HepG2 (cell line): ENCODE results near the gene SFXN2. TPM values are rescaled to one million over a fixed set of nuclear protein-coding genes. Genes with fewer than 3 reads are reported as not detected.

Experiments used
- ATAC-seq: fragments of 200-7000 bp; cut with Tn5 transposase; 3 replicates; pipeline ENCODE4 v1.9.1; 2020; ENCODE audit warnings: mild to moderate bottlenecking, moderate library complexity
- BruUV-seq: library from RNA; stranded (reverse); fragments of 400-500 nt; replicated peaks from 2 replicates; lab custom pipeline; 2021; lab: Mats Ljungman, UMichigan
- CTCF ChIA-PET: fragments of 300-600 bp; formaldehyde crosslinking; extraction: SDS; loops from one replicate; lab custom pipeline; 2021; ENCODE audit warnings: low total read pairs, inconsistent platforms, low intra/inter-chr PET ratio; lab: Yijun Ruan, JAX
- POLR2A ChIA-PET: fragments of 350-600 bp; sonication (Branson Sonifier 250); formaldehyde crosslinking; loops from one replicate; lab custom pipeline; 2020; ENCODE audit warnings: antibody characterized with exemption, inconsistent platforms; lab: Yijun Ruan, JAX
- DNase-seq: peaks from one replicate; pipeline ENCODE4 v3.0.0-alpha.2; 2015; ENCODE audit warnings: low spot score
- FAIRE-seq: peaks from 3 replicates; lab custom pipeline; 2011; peaks lifted over from hg19 to GRCh38; lab: Jason Lieb, UNC
- H2AFZ ChIP-seq: one replicate; pipeline ENCODE4 v1.6.1; 2011; ENCODE audit warnings: low read length, inconsistent platforms
- H3K27ac ChIP-seq: fragments of 300-600 bp; 3 replicates; pipeline ENCODE4 v1.8.0; 2011; ENCODE audit warnings: mixed run types, mild to moderate bottlenecking, mixed read lengths, low read length, inconsistent platforms; ENCODE audit not compliant: insufficient read depth; ENCODE audit errors: extremely low read length
- H3K27me3 ChIP-seq, 2 experiments: fragments of 200-600 bp in 1 of 2; 2 replicates in 1 of 2; 3 replicates in 1 of 2; pipeline versions ENCODE4 v1.6.0 to v1.8.0; 2011; ENCODE audit warnings: low read length in 2 of 2, mild to moderate bottlenecking in 2 of 2, moderate library complexity in 2 of 2, inconsistent platforms in 1 of 2; ENCODE audit not compliant: insufficient read depth in 2 of 2, control insufficient read depth in 1 of 2
- H3K36me3 ChIP-seq, 2 experiments: fragments of 200-600 bp in 1 of 2; replicated peaks in 1 of 2; 2 replicates in 1 of 2; 3 replicates in 1 of 2; pipeline versions ENCODE4 v1.5.1 to v1.8.0; 2011; ENCODE audit warnings: low read length in 2 of 2, inconsistent platforms in 1 of 2; ENCODE audit not compliant: insufficient read depth in 2 of 2, control insufficient read depth in 1 of 2
- H3K4me1 ChIP-seq: 2 replicates; pipeline ENCODE4 v1.5.1; 2012; ENCODE audit warnings: low read length, inconsistent platforms; ENCODE audit not compliant: insufficient read depth
- H3K4me2 ChIP-seq: 2 replicates; pipeline ENCODE4 v1.6.0; 2011; ENCODE audit warnings: low read depth, low read length, inconsistent platforms
- H3K4me3 ChIP-seq, 3 experiments: fragments of 200-600 bp in 1 of 3; sonication (generic), shearing (Covaris generic) in 1 of 3; replicated peaks in 1 of 3; 2 replicates each; pipeline ENCODE4 v1.5.1; 2011 to 2016; ENCODE audit warnings: low read length in 3 of 3, inconsistent platforms in 2 of 3, low read depth in 2 of 3, mild to moderate bottlenecking in 2 of 3, control low read depth in 1 of 3, mixed read lengths in 1 of 3; ENCODE audit not compliant: insufficient read depth in 1 of 3
- H3K79me2 ChIP-seq: one replicate; pipeline ENCODE4 v1.6.1; 2011; ENCODE audit warnings: low read length, inconsistent platforms; ENCODE audit not compliant: insufficient read depth
- H3K9ac ChIP-seq: 2 replicates; pipeline ENCODE4 v1.6.0; 2011; ENCODE audit warnings: mild to moderate bottlenecking, low read depth, low read length, inconsistent platforms; ENCODE audit not compliant: insufficient read depth
- H3K9me3 ChIP-seq: 2 replicates; pipeline ENCODE4 v1.5.1; 2012; ENCODE audit warnings: mild to moderate bottlenecking, low read length
- H4K20me1 ChIP-seq: 2 replicates; pipeline ENCODE4 v1.6.0; 2011; ENCODE audit warnings: inconsistent platforms, mild to moderate bottlenecking, low read length, moderate library complexity; ENCODE audit not compliant: insufficient read depth
- ELF3 ChIP-seq: IDR thresholded peaks from 2 replicates; pipeline ENCODE4 v1.6.1; 2016; ENCODE audit warnings: missing genetic modification reagents, missing compliant biosample characterization
- KDM6A ChIP-seq: IDR thresholded peaks from 2 replicates; pipeline ENCODE4 v1.6.1; 2016; ENCODE audit warnings: low read depth
- MAZ ChIP-seq, 2 experiments: sonication (generic) in 1 of 2; formaldehyde crosslinking in 1 of 2; IDR thresholded peaks; 2 replicates each; pipeline versions ENCODE4 v1.5.0 to v1.6.1; 2012 to 2020; ENCODE audit warnings: low read depth in 2 of 2, mild to moderate bottlenecking in 2 of 2, borderline replicate concordance in 1 of 2, improper control_type of control experiment in 1 of 2, low read length in 1 of 2, missing genetic modification reagents in 1 of 2, moderate library complexity in 1 of 2
- MIER2 ChIP-seq: IDR thresholded peaks from 2 replicates; pipeline ENCODE4 v1.6.1; 2016; ENCODE audit warnings: missing biosample characterization, missing genetic modification reagents
- PAWR ChIP-seq: sonication (generic); formaldehyde crosslinking; IDR thresholded peaks from 2 replicates; pipeline ENCODE4 v1.4.0; 2020; ENCODE audit warnings: missing genetic modification reagents, mild to moderate bottlenecking, borderline replicate concordance
- TBL1XR1 ChIP-seq: fragments of 150-350 bp; IDR thresholded peaks from 2 replicates; pipeline ENCODE4 v1.6.1; 2014; ENCODE audit warnings: borderline replicate concordance, low read length; ENCODE audit not compliant: partially characterized antibody
- ZMYM4 ChIP-seq: sonication (generic); formaldehyde crosslinking; IDR thresholded peaks from 2 replicates; pipeline ENCODE4 v1.8.1; 2023; ENCODE audit warnings: mild to moderate bottlenecking, missing genetic modification reagents
- ZNF33B ChIP-seq: sonication (generic); formaldehyde crosslinking; IDR thresholded peaks from 2 replicates; pipeline ENCODE4 v1.5.1; 2020; ENCODE audit warnings: mild to moderate bottlenecking, missing genetic modification reagents
- ZNF713 ChIP-seq: sonication (generic); formaldehyde crosslinking; IDR thresholded peaks from 2 replicates; pipeline ENCODE4 v1.4.0; 2020; ENCODE audit warnings: mild to moderate bottlenecking, missing genetic modification reagents
- ZNF772 ChIP-seq: sonication (generic); formaldehyde crosslinking; IDR thresholded peaks from 2 replicates; pipeline ENCODE4 v1.5.0; 2020; ENCODE audit warnings: mild to moderate bottlenecking, missing genetic modification reagents
- ZSCAN30 ChIP-seq: sonication (generic); formaldehyde crosslinking; IDR thresholded peaks from 2 replicates; pipeline ENCODE4 v1.5.0; 2020; ENCODE audit warnings: mild to moderate bottlenecking, missing genetic modification reagents
- WGBS: methylation state at CpG from one replicate; pipeline ENCODE4 v1.1.6; 2017; ENCODE audit warnings: low lambda C conversion rate; 5-methylcytosine and 5-hydroxymethylcytosine counted together
- in situ Hi-C: cut with HindIII; loops from 2 replicates; pipeline ENCODE4 v1.10.0; 2017; ENCODE audit warnings: low pct_unique_long_range_greater_than_20kb; ENCODE audit not compliant: extremely low pct_ligation_motif_present
- intact Hi-C: fragments of 100-400 bp; cut with micrococcal nuclease; formaldehyde crosslinking; loops from one replicate; pipeline ENCODE4 v1.10.0; 2022; ENCODE audit not compliant: unreplicated experiment
- polyA plus RNA-seq, 8 experiments: library from polyadenylated mRNA; depleted of rRNA in 3 of 8; stranded (reverse) in 7 of 8; unstranded in 1 of 8; fragments of >200 nt; fragmentation: Illumina TruSeq in 4 of 8; extraction: Trizol in 4 of 8; gene quantifications; 2 replicates each; pipeline versions ENCODE4 v1.2.1 to v1.2.3, GENCODE V29; 2011 to 2016; ENCODE audit warnings: low read depth in 4 of 8, missing spikeins in 1 of 8, mixed read lengths in 1 of 8; ENCODE audit not compliant: insufficient read depth in 1 of 8
- total RNA-seq, 5 experiments: library from RNA; depleted of rRNA; stranded (reverse); fragments of >200 nt; fragmentation: Illumina TruSeq; extraction: Trizol; gene quantifications; 2 replicates each; pipeline ENCODE4 v1.2.3, GENCODE V29; 2016; ENCODE audit warnings: low read depth in 1 of 5
- TF ChIP-seq, protein P1 (sequence below): sonication (generic); formaldehyde crosslinking; IDR thresholded peaks from 2 replicates; pipeline ENCODE4 v1.4.0; 2020; ENCODE audit warnings: missing genetic modification reagents

Gene SFXN2
- total and polyA plus RNA-seq, 2 of the 13 experiments (the other 11 are each of a cell fraction or from before 2014, with no cell fraction given), result 12.8 to 21.1 TPM

DNA sequence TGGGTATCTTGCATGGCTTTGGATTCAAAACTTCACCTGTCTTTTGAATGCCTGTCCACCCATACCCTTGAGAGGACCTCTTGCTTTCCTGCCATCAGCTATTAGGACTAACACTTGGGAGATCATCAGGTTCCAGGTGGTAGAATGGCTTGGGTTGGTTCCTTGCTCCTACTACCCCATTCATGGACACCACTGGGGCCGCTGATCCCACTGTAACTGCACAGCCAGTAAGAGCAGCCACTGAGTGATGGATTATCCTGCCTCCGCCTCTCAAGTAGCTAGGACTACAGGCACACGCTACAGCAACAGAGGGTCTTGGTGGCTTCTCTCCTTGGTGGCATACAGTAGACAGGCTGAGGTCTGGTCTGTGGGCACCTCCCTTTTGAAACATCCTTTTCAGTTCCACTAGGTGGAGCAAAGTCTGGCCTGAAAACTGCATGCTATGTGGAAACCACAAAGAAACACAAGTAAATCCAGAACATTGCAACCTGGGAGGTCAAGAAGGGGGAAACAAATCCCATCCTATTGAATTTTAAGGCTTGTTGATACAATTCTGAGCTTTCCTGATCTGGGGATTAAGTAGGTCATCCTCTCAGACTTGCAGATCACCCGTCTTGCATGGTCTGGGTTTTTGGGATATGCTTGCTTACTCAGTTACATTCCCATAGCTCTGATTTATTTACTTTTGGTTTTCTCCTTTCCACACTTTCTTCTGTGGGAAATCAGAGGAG is 38.7 kb downstream of the SFXN2 start (continued):
- TF ChIP-seq ZMYM4 (CRISPR knock-in tag) (no peak), KDM6A (no peak)

DNA sequence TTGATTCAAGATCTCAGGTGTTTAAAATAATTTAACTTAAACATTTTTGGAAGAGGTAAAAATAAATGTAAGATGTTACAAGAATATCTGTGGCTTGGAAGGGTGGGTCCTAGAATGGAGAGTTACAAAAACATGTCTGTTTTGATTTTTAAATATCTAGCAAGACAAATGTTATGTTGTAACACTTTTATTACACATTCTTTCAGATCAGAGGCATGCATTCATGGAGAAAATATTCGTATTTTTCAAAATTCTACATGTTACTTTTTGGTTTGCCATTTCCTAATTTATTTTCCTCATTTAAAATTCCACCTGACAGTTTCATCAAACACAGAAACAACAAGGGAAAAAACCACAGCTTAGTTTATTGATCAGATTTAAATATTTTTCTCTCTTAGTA is 39.3 kb downstream of the SFXN2 start:
- WGBS, result 93% methylated on average over 1 of the region's 1 CpG

More for the DNA sequence above, 39.3 kb downstream of the SFXN2 start:
- no peak overlapping the region for H3K27ac ChIP-seq
- peaks cover 31% of the 10 kb centered on the region for H3K4me1 ChIP-seq
- TF ChIP-seq ZNF33B (CRISPR knock-in tag) (no peak), ZNF713 (CRISPR knock-in tag) (no peak), MIER2 (no peak), PAWR (no peak), MAZ (IDR thresholded peaks at IDR 0.05; ENCODE audit: borderline replicate concordance, low read depth, low read length) (no peak), MAZ (CRISPR knock-in tag; IDR thresholded peaks at IDR 0.05; ENCODE audit: low read depth) (no peak), ZSCAN30 (CRISPR knock-in tag) (no peak), ELF3 (CRISPR knock-in tag) (no peak), TBL1XR1 (no peak), ZNF772 (CRISPR knock-in tag) (no peak)
- TF ChIP-seq, protein P1, sequence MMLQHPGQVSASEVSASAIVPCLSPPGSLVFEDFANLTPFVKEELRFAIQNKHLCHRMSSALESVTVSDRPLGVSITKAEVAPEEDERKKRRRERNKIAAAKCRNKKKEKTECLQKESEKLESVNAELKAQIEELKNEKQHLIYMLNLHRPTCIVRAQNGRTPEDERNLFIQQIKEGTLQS (CRISPR knock-in tag), result no peak
- H2AFZ ChIP-seq, result no peak overlapping the region
- no peak for FAIRE-seq
- in situ Hi-C loops, result no loop called here
- H3K9ac ChIP-seq, result no peak overlapping the region
- ChIA-PET POLR2A (interaction anchor here (1.5 to 1.7 kb wide), 2 partner anchors 15 to 60 kb away, joined by 3 to 4 read pairs; no protein-coding TSS in a partner anchor), CTCF (interaction anchor here (1.4 kb wide), 1 partner anchor 148 kb away, joined by 4 read pairs; no protein-coding TSS in a partner anchor)
- no peaks in the 10 kb centered on the region for H3K9me3 ChIP-seq
- ATAC-seq, result no peak
- no peaks in the 10 kb centered on the region for H4K20me1 ChIP-seq
- DNase-seq, result no peak
- BruUV-seq, result no TSS peak
- no peaks in the 10 kb centered on the region for H3K27me3 ChIP-seq
- intact Hi-C loops, result loop anchor here (1.0 kb wide), 1 partner anchor 62 kb away; no protein-coding TSS in a partner anchor
- H3K36me3 ChIP-seq, result no peaks in the 10 kb centered on the region
- no peak overlapping the region for H3K4me2 ChIP-seq
- H3K79me2 ChIP-seq, result peaks cover 5% of the 10 kb centered on the region
- no peak overlapping the region for H3K4me3 ChIP-seq
